ENCODE measurements around the gene GMEB2.
"Not testable (repeated sequence)": the region's sequence is repeated elsewhere in the genome, so short reads cannot be mapped to it uniquely, and the experiment has no call there.

GMEB2 gene

GRCh38 chr20:63657260-63657936, 30.5 kb upstream of the GMEB2 start:
- peak; percentile 62 for DNase-seq (ENCODE audit: low spot score)

GRCh38 chr20:63656451-63656850, 29.6 kb upstream of the GMEB2 start:
- no peak for DNase-seq (ENCODE audit: low spot score)

DNA sequence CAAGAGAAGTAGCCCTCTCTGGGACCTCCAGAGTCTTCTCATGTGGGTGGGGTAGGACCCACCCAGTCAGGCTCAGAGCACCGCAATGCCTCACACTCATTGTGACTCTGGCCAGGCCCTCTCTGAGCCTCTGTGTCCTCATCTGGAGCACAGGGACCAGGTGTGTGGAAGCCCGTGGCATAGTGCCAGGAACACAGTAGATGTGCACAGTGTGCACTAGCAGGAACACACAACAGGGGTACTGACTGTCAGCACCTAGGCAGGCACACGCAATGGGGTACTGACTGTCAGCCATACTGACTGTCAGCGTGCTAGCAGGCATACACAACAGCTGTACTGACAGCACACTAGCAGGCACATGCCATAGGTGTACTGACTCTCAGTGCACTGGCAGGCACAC, 28.3 kb upstream of the GMEB2 start:
- no peak for DNase-seq (ENCODE audit: low spot score)

DNA sequence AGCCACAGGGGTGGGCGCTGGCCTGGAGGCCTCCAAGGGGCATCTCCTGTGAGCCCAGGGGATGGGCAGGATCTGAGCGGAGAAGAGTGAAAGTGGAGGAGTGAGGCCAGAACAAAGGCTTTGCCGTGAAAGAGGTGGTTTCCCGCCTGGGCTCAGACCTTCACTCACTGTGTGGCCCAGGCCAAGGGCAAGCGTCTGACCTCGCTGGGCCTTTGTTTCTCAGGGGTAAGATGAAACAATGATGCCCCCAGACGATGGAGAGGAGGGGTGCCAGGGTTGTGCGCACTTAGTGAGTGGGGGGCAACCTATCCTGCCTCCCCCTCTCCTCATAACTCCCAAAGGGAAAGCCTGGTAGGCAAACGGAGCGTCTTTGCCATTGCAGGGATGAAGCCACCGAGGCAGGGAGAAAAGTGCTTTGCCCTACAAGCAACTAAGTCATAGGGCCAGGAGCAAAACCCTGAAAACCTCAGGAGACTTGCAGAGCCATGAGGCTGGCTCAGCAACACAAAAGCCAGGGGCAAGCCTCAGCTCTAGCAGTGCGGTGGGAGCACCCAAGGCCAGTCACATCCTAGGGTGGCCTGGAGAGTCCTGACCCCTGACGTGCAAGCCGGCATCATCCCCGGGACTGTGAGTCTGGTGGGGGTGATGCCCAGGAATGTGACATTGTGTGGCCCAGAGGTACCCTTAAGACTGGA, 27.2 kb upstream of the GMEB2 start:
- no peak for DNase-seq (ENCODE audit: low spot score)

DNA sequence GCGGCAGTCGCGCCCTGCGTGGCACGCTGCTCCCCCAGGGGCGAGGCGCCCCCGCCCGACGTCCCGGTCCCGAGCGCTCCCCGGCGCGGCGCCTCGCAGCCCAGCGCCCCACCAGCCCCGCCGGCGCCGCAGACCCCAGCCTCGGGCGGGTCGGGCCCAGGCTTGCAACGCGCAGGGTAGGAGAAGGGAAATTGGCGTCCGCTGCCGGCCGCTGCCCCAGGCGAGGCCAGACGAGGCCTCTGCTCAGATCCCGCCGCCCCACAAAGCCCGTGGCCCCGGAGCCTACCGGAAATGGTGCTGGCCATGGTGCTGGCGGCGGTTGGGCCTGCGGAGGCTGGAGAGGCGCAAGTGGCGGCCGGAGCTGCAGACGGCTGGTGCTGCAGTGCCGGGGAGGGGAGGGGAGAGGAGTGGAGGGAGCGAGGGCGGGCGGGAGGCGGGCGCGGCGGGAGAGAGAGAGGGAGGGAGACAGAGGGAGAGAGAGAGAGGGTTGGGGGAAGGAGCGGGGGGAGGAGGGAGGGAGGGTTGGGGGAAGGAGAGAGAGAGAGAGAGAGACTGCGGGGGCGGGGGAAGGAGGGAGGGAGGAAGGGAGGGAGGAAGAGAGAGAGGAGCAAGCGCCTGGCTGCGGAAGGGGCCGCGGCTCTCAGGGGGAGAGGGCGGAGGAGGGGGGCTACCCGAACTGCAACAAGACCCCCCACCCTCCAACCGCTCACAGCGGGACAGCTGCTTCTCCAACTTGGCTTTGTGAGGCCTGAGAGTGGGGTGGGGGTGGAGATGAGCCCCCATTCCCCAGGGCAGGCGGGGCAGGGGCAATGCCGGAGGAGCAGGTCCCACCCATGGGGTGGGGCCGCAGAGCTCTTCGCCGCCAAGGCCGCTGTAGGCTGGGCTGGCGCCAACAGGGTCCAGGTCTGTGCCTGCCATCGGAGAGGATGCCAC, 26.4 kb upstream of the GMEB2 start, which contains the start of gene STMN3:
TSS of gene STMN3 (minus strand) at position 384 of the 933 bp plus-strand sequence. CDS start at position 305, 79 bp downstream.
- peak; percentile 96 for DNase-seq (ENCODE audit: low spot score)

DNA sequence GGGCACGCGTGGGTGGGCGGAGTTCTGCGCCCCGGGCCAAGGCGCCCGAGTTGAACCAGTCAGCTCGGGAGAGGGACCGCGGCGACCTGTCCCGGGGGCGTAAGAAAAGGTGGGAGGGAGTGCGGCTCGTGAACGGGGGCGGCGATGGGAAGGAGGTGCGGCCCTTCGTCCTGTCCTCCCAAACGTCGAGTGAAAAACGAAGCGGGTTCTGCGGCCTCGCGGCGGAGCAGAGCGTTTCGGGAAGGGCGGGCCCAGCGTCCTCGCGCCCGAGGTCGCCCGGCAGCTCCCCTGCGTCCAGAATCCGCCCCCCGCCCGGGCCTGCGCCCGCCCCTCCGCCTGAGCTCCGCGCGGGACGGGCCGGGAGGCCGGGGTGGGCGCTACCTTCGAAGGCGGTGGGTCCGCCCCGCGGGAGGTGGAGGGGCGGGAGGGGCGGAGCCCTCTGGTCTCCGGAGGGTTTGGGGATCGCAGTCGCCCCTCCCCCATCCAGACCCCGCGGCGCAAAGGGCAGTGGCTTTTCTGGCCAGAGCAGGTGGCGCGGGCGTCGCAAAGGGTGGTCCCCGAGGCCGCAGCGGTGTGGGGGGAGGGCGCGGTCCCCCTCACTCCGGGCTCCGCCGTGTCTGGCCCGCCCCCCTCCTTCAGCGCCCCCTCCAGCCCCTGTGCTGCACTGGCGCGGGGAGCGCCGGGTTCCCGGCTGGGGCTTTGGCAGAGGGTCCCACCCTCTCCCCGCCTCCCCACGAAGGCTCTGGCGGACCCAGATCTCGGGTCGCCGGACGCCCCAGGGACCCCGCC, 25.5 kb upstream of the GMEB2 start:
- DNase-seq (ENCODE audit: low spot score), result peak; percentile 67

DNA sequence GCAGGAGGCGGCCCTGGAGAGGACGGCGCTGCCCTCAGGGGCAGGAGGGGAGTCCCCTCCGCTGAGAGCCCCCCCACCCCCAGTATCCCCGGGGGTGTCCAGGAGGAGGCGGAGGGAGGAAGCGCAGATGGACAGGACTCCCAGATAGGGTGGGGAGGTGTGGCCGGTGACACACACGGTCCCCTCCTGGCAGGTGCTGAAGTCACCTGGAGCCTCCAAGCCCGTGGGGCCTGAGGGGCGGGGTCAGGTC, 25.0 kb upstream of the GMEB2 start:
- DNase-seq (ENCODE audit: low spot score), result no peak

DNA sequence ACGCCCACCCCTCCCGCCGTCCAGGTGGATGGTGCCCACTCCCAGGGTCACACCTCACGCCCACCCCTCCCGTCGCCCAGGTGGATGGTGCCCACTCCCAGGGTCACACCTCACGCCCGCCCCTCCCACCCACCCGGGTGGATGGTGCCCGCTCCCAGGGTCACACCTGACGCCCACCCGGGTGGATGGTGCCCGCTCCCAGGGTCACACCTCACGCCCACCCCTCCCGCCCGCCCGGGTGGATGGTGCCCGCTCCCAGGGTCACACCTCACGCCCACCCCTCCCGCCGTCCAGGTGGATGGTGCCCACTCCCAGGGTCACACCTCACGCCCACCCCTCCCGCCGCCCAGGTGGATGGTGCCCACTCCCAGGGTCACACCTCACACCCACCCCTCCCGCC, 23.6 kb upstream of the GMEB2 start:
- not testable (repeated sequence) for DNase-seq (ENCODE audit: low spot score)

DNA sequence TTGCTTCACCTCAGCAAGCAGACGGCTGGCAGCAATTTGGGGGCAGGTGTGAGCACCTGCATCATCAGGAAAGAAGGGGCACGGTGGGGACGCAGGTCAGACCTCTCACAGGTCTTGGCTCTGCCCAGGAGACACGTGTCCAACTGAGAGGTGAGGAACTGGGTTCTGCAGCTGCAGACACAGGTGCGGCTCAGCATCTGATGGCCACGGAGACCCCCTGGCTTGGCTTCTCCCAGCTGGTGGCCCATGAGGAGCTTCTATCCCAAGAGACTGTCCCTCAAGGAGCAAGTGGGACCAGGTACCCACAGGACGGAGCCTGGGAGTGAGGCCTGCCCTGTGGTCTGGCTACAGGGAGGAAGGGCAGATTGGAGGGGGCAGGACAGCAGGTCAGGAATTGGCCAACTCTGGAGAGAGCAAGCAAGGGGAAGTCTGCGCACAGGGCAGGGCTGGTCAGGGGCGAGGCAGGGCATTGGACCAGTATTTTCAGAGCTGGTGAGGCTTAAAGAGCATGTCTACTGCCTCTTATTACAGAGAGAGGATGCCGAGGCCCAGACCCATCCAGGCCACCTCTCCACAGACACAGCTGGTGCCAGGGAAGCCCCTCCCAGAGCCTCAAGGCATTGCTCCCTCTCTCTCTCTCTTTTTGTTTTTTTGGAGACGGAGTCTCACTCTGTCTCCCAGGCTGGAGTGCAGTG, 22.1 kb upstream of the GMEB2 start:
- no peak for DNase-seq (ENCODE audit: low spot score)

GRCh38 chr20:63648190-63648589, 21.3 kb upstream of the GMEB2 start:
- no peak for DNase-seq (ENCODE audit: low spot score)

GRCh38 chr20:63645218-63645617, 18.3 kb upstream of the GMEB2 start:
- DNase-seq (ENCODE audit: low spot score), result no peak

GRCh38 chr20:63643946-63644345, 17.0 kb upstream of the GMEB2 start:
- DNase-seq (ENCODE audit: low spot score), result no peak

- DNase-seq (ENCODE audit: low spot score), result no peak
Observed at GRCh38 chr20:63643499-63643898, 16.6 kb upstream of the GMEB2 start.

DNA sequence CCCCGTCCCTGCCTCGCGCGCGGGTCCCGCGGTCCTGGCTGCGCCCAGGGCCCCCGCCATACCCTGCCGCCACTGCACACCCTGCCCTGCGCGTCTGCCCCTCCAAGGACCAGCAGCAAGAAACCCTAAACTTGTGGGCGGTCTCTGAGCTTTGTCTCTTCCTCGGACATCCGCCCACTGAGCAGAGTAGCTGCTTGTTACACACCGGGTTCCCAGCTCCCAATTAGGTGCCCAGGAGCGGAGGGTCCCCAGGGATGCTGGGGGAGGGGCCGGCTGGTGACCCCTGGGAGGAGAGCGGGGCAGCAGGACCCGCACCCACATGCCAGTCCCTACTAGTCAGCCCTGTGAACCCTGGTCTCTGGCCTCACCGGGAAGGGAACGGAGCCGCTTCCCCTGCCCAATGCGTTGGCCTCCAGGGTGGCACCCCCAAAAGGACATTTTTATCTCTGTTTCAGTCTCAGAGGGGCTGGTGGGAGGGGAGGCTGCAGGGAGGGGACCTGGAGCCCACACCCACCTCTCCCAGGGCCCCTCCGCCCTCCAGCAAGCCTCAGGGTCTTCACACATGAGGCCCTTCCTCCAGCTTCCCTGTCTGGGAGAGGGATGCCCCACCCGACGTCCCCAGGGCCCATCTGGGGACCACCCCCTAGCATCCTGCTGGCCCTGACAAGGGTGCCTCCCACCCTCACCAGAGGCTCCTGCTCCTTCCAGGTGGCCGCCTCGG, 15.8 kb upstream of the GMEB2 start:
- DNase-seq (ENCODE audit: low spot score), result no peak

- peak; percentile 92 for DNase-seq (ENCODE audit: low spot score)
Observed at GRCh38 chr20:63641792-63642523, 15.1 kb upstream of the GMEB2 start.

DNA sequence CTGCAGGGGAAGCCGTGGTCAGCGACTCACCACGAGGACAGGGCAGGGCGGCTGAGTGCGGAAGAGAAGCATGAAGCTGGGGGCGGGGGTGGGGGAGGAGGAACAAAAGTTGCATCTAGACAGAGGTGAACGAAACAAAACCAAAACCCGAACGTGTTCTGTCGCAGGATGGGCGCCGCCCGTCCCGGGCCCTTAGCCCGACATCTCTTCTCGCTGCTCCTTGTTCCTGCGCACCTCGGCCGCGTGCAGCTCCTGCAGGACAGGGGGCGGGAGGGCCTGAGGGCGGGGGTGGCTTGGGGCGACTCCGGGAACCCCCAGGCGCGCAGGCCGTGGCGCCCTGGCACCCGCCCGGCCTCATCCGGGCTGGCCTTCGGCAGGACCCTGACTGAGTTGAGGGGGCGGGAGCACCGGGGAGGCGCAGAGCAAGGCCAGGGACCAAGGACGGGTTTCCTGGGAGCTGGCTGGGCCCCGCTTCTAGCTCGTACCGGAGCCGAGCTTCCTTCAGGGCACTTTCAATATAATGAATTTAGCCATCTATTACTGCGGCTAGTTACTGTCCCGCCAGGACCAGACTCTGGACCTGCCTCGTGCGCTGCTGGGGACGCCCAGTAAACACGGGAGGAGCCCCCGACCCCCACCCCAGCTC, 14.4 kb upstream of the GMEB2 start:
- DNase-seq (ENCODE audit: low spot score), result peak; percentile 60

- DNase-seq (ENCODE audit: low spot score), result not testable (repeated sequence)
Observed at GRCh38 chr20:63640686-63641085, 13.8 kb upstream of the GMEB2 start.

DNA sequence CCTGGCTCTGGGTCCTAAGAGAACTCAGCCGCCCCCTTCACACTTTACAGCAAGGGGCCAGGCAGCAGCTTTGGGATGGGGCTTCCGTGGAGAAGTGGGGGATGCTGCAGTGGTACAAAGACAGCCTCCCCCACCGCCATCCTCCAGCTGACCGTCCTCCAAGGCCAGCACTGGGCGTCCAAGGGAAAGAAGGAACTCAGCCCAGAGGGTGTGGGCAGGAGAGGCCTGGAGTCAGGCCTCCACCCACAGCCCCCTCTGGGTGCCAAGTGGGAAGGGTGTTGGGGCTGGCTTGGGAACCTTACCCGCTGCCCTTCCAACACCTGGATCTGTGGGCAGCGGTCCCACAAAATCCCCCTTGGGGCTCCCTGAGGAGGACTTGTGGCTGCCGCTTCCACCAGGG, 13.2 kb upstream of the GMEB2 start:
- DNase-seq (ENCODE audit: low spot score), result no peak
